Measurements from ENCODE around the gene NDUFA9. TPM values are rescaled to one million over a fixed set of nuclear protein-coding genes. Genes with fewer than 3 reads are reported as not detected.

NDUFA9 gene
- 143 and 150 TPM in 2 replicates for total RNA-seq (2016; rRNA removed; fragmentation: Illumina TruSeq; extraction: Trizol)
- 27.8 and 35.4 TPM in 2 replicates for total RNA-seq (2016; cell fraction: cytosol; rRNA removed; fragmentation: Illumina TruSeq; extraction: Trizol; ENCODE audit: low read depth)
- total RNA-seq (2016; cell fraction: insoluble cytoplasmic fraction; rRNA removed; fragmentation: Illumina TruSeq; extraction: Trizol) = 149 and 153 TPM in 2 replicates
- total RNA-seq (2016; cell fraction: membrane; rRNA removed; fragmentation: Illumina TruSeq; extraction: Trizol) = 41.9 and 47.6 TPM in 2 replicates
- total RNA-seq (2016; cell fraction: nucleus; rRNA removed; fragmentation: Illumina TruSeq; extraction: Trizol) = 109 and 116 TPM in 2 replicates
- 68.0 and 70.7 TPM in 2 replicates for polyA plus RNA-seq (2011; rRNA removed)
- polyA plus RNA-seq (2011; cell fraction: cytosol; rRNA removed) = 39.6 and 92.8 TPM in 2 replicates
- polyA plus RNA-seq (2011; cell fraction: nucleus; rRNA removed) = 24.3 and 29.9 TPM in 2 replicates
- 90.7 and 91.2 TPM in 2 replicates for polyA plus RNA-seq (2012)
- 30.7 and 33.6 TPM in 2 replicates for polyA plus RNA-seq (2016; cell fraction: cytosol; fragmentation: Illumina TruSeq; extraction: Trizol; ENCODE audit: low read depth)
- polyA plus RNA-seq (2016; cell fraction: insoluble cytoplasmic fraction; fragmentation: Illumina TruSeq; extraction: Trizol; ENCODE audit: low read depth) = 85.5 and 94.2 TPM in 2 replicates
- polyA plus RNA-seq (2016; cell fraction: membrane; fragmentation: Illumina TruSeq; extraction: Trizol; ENCODE audit: low read depth) = 24.3 and 28.0 TPM in 2 replicates
- 107 and 111 TPM in 2 replicates for polyA plus RNA-seq (2016; cell fraction: nucleus; fragmentation: Illumina TruSeq; extraction: Trizol; ENCODE audit: insufficient read depth, low read depth)
- 393 and 599 TPM in 2 replicates for polyA minus RNA-seq (2011; rRNA and poly(A)+ RNA removed; ENCODE audit: low replicate concordance)
- 70.5 and 80.5 TPM in 2 replicates for polyA minus RNA-seq (2011; cell fraction: cytosol; rRNA and poly(A)+ RNA removed)
- polyA minus RNA-seq (2011; cell fraction: nucleus; rRNA and poly(A)+ RNA removed) = 53.8 and 55.3 TPM in 2 replicates
- Bru-seq, nascent RNA = percentile 63 among the genes with signal in this experiment
- percentile 77 among the genes with signal in this experiment for BruChase-seq, experiment 1, labeled RNA remaining after a 6-hour chase
- BruChase-seq, experiment 2, labeled RNA remaining after a 2-hour chase = percentile 74 among the genes with signal in this experiment
- long read RNA-seq, experiment 1, full-length matches to known transcripts = 139 of 155 reads
- long read RNA-seq, experiment 1, partial matches to known transcripts = 12 of 155 reads
- long read RNA-seq, experiment 1, other reads (novel, unspliced or antisense) = 4 of 155 reads
- long read RNA-seq, experiment 2, full-length matches to known transcripts = 99 of 128 reads
- long read RNA-seq, experiment 2, partial matches to known transcripts = 21 of 128 reads
- long read RNA-seq, experiment 2, other reads (novel, unspliced or antisense) = 8 of 128 reads

GRCh38 chr12:4648501-4649357 lies at the start of gene NDUFA9, which contains the start of gene AKAP3:
TSS of gene NDUFA9 (plus strand) at chr12:4649114. CDS start at chr12:4649127, 13 bp downstream.
TSS of gene AKAP3 (minus strand) at chr12:4649051. CDS start at chr12:4638196, 10,855 bp downstream.
- intact Hi-C loops (cut with micrococcal nuclease; ENCODE audit: unreplicated experiment) = loop anchor here (2.0 kb wide), 2 partner anchors 44 to 70 kb away; no protein-coding TSS in a partner anchor
- peak within 1 kb of the TSS; percentile 99 for H2AFZ ChIP-seq (ENCODE audit: low read length)
- H3K36me3 ChIP-seq (replicated peaks in 1 of 2; ENCODE audit: control insufficient read depth in 1 of 2, insufficient read depth in 2 of 2, low read length in 2 of 2) = no peaks in the 10 kb centered on the region; a peak in 1 of 5 replicates
- in situ Hi-C loops (cut with HindIII; ENCODE audit: extremely low pct_ligation_motif_present, low pct_unique_long_range_greater_than_20kb) = no loop called here
- H3K27ac ChIP-seq (ENCODE audit: extremely low read length, insufficient read depth, low read length) = peak within 1 kb of the TSS; percentile 67
- 2% methylated on average over 39 of the region's 39 CpGs for WGBS (ENCODE audit: low lambda C conversion rate)
- BruUV-seq (replicated peaks) = TSS peak; percentile 95
- peaks cover 46% of the 10 kb centered on the region for H3K79me2 ChIP-seq (ENCODE audit: insufficient read depth, low read length)
- ChIA-PET POLR2A (interaction anchor here (0.8 to 0.9 kb wide), 4 partner anchors 10 to 637 kb away, joined by 3 to 4 read pairs (median 4); no protein-coding TSS in a partner anchor), CTCF (ENCODE audit: low intra/inter-chr PET ratio, low total read pairs) (no interaction called here)
- DNase-seq (ENCODE audit: low spot score) (peak; percentile 72), ATAC-seq (peak; percentile 99), FAIRE-seq (peak; percentile 89)
- peak within 1 kb of the TSS; percentile 79 for H3K4me2 ChIP-seq (ENCODE audit: low read depth, low read length)
- no peaks in the 10 kb centered on the region for H3K9me3 ChIP-seq (ENCODE audit: low read length)
- H3K4me3 ChIP-seq (replicated peaks in 1 of 3; ENCODE audit: insufficient read depth in 1 of 3, low read depth in 2 of 3, low read length in 3 of 3) = peak within 1 kb of the TSS; percentile 83 to 97 (median 87)
- H3K9ac ChIP-seq (ENCODE audit: insufficient read depth, low read depth, low read length) = peak within 1 kb of the TSS; percentile 94
- H3K4me1 ChIP-seq (ENCODE audit: insufficient read depth, low read length) = peaks cover 39% of the 10 kb centered on the region
- H4K20me1 ChIP-seq (ENCODE audit: insufficient read depth, low read length) = no peaks in the 10 kb centered on the region
- no peaks in the 10 kb centered on the region; a peak in 2 of 5 replicates for H3K27me3 ChIP-seq (ENCODE audit: control insufficient read depth in 1 of 2, insufficient read depth in 2 of 2, low read length in 2 of 2)
- TF ChIP-seq ZSCAN12 (CRISPR knock-in tag; IDR thresholded peaks at IDR 0.05) = no peak; the same call in 1 of the 2 replicates
- no peak for TF ChIP-seq THYN1 (CRISPR knock-in tag; IDR thresholded peaks at IDR 0.05; ENCODE audit: borderline replicate concordance, low read depth)
- TF ChIP-seq ZSCAN5A (CRISPR knock-in tag; IDR thresholded peaks at IDR 0.05; ENCODE audit: borderline replicate concordance) = peak; percentile 78; the same call in 1 of the 2 replicates
- TF ChIP-seq TFAP4 (IDR thresholded peaks at IDR 0.05; ENCODE audit: borderline replicate concordance, low read depth) = peak; percentile 95
- no peak for TF ChIP-seq FOXK2 (IDR thresholded peaks at IDR 0.05)
- TF ChIP-seq FLYWCH1 (CRISPR knock-in tag; IDR thresholded peaks at IDR 0.05) = no peak
- TF ChIP-seq HNF1A (IDR thresholded peaks at IDR 0.05; ENCODE audit: low read depth) = no peak
- 0 out of 2 replicates have a peak, but pooled peaks have one; percentile 44 for TF ChIP-seq HNF1A (CRISPR knock-in tag; IDR thresholded peaks at IDR 0.05; ENCODE audit: borderline replicate concordance)
- peak; percentile 39 for TF ChIP-seq HNRNPLL (IDR thresholded peaks at IDR 0.05; ENCODE audit: low read depth, low read length, poor library complexity, severe bottlenecking)
- peak; percentile 69 for TF ChIP-seq ELF1 (CRISPR knock-in tag; IDR thresholded peaks at IDR 0.05)
